ENCODE results near the gene COMMD7.

DNA sequence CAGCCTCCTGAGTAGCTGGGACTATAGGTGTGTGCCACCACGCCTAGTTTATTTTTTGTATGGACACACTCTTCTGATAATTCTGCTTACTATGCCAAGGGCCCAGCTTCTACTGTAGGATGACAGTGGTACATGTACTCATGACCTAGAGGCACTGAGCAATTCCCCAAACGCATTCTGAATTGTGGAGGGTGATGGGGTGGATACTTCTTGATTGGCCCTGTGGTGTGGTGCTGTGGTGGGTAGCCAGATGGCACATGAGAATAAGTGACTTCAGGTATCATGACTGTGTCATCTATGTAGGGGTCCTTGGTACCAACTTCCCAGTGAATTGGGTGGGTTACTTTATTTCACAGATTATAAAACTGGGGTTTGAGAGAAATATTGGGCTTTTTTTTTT lies 30.0 kb upstream of the COMMD7 start:
- TF ChIP-seq CTCF (IDR thresholded peaks at IDR 0.05) (no peak), POLR2A (IDR thresholded peaks at IDR 0.05) (no peak)
